ENCODE measurements around the gene DSC3.
A peak's percentile ranks its signal among the peaks of the same experiment; 100 is the strongest.
"Not testable (repeated sequence)": the region's sequence is repeated elsewhere in the genome, so short reads cannot be mapped to it uniquely, and the experiment has no call there.

The DSC3 gene

GRCh38 chr18:31041271-31042083, 1.1 kb downstream of the DSC3 start:
- no peak for DNase-seq

- DNase-seq = no peak
Measured at GRCh38 chr18:31040686-31041270, 1.8 kb downstream of the DSC3 start.

- no peak for DNase-seq
Measured at GRCh38 chr18:31039426-31039825, 3.1 kb downstream of the DSC3 start.

GRCh38 chr18:31037686-31038085, 4.9 kb downstream of the DSC3 start:
- not testable (repeated sequence) for DNase-seq

DNA sequence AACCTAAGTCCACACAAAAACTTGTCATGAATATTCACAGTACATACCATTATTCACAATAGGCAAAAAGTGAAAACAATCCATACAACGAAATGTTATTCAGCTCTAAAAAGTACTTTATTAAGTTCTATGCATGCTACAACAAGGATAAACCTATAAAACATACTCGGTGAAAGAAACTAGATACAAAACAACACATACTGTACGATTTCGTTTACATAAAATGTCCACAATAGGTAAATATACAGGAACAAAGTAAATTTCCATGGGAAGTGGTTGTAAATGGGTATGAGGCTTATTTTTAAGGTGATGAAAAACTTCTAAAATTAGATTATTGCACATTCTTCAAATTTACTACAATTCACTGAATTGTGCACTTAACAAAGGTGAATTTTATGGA, 8.0 kb downstream of the DSC3 start:
- no peak for DNase-seq

DNA sequence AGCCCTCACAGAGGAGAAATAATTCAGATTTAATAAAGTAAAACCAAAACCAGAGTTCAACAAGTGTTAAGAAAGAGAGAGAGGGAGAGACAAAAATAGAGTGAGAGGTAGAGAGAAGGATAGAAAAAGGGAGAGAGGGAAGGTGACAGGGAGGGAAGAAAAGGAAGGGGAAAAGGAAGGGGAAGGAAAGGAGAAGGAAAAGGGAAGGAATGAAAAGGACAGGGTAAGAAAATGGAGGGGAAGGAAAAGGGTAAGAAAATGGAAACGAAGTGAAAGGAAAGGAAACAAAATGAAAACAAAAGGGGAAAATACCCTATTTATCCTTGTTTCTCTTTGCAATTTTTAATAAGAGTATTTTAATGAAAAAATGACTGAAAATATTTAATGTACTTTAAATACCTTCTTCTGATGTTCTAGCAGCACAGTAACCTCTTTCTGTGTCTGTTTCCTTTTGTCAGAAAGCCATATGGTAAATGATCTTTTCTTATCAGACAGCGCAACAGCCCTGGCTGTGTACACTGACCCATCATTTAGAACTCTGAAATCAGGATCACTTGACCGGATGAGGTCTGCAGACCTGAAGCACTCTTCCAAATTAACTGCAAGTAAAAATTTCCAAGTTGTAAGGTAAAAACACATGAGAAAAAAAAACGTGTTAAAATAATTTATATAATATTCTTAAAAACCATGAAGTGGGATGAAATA, 11.8 kb downstream of the DSC3 start:
- DNase-seq = no peak

DNA sequence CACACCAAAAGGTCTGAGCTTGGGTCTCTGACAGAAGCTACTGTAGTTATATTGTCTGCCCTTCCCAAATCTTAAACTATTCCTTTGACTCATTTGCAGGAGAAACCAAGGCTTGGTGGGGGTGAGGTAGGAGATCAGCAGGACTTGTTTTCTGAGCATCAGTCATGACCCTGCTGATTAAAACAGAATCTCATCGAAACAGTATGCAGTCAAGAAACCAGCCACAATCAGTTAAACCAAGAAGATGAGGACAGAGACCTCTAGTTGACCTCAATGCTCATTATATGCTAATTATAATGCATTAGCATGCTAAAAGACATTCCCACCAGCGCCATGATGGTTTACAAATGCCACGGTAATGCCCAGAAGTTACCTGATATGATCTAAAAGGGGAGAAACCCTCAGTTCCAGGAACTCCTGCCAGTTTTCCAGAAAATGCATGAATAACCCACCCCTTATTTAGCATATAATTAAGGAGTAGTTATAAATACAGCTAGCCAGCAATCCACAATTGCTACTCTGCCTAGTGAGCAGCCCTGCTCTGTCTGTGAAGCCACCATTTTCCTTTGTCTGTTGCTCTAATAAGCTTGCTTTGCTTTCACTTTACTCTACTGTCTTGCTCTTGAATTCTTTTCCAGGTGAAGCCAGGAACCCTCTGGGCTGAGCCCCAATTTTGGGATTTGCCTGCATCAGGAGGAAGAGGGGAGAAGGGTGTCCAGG, 26.7 kb downstream of the DSC3 start:
- DNase-seq = no peak

DNA sequence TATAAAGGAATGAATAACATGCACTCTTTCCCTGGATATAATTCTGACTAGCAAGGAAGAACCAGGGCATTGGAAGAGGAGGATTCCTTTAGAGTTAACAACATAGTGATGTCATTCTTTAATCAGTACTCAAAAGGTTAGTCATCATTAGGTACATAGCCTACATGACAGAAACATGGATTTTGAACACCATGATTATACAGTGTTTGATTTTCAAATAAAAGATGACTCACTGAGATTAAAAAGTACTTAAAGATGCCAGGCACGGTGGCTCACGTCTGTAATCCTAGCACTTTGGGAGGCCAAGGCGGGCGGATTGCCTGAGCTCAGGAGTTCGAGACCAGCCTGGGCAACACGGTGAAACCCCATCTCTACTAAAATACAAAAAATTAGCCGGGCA, 31.1 kb downstream of the DSC3 start:
- peak; percentile 10 for DNase-seq

- DNase-seq = no peak
Measured at GRCh38 chr18:31010601-31011000, 31.9 kb downstream of the DSC3 start.

- no peak for DNase-seq
Measured at GRCh38 chr18:30999887-31000628, 42.5 kb downstream of the DSC3 start.

GRCh38 chr18:30999186-30999585, 43.4 kb downstream of the DSC3 start:
- DNase-seq = no peak

DNA sequence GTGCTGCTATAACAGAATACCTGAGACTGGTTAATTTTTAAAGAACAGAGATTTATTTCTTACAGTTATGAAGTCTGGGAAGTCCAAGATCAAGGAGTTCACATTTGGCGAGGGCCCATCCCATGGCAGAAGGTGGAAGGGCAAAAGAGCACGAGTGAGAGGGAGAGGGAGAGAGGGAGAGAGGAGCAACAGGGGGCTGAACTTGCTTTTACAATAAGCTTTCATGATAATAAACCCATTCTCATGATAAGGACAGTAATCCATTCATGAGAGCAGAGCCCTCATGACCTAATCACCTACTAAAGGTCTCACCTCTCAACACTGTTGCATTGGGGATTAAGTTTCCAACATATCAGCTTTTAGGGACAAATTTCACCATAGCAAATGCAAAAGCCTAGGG, 45.3 kb downstream of the DSC3 start:
- no peak for DNase-seq

- DNase-seq = no peak
Measured at GRCh38 chr18:30992231-30992630, 50.3 kb downstream of the DSC3 start.

DNA sequence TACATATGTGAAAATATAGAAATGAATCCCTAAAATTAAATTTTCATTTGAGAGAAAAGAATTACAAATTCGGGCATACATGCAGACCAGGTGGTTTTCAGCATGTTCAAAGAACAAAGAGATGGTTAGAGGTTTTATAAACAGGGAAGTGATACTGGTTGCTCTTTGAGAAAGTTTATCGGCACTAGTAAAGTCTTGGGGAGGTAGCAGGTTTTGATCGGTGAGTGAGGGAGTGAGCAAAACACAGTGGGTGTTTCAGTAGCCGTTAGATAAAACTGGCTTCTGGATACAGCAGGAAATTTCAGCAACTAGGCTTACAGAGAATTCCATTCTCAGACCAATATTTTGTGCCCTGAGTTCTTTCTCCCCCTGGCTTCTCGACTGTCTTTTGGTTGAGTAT, 51.1 kb downstream of the DSC3 start:
- no peak for DNase-seq

GRCh38 chr18:30989141-30989540, 53.4 kb downstream of the DSC3 start:
- DNase-seq = no peak

DNA sequence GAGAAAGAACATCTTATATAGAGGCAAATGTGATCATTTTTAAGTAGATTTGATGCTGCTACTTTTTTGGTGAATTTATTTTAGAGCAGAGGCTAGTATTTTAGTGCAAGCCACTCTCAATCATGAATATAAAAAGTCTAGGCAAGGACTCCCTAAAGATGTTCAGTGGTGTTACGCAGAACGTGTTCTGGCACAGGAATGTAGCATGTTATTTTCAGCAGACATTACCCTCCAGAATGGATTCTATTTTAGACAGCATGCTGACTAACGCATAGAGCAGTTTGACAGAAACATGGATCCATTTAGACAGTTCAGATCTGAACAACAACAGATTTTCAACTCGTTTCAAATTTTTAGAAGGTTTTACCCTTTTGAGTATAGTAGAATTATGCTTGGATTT, 54.1 kb downstream of the DSC3 start:
- no peak for DNase-seq

- DNase-seq = no peak
Measured at GRCh38 chr18:30987467-30988241, 54.9 kb downstream of the DSC3 start.

GRCh38 chr18:30985753-30986152, 56.8 kb downstream of the DSC3 start:
- DNase-seq = no peak

DNA sequence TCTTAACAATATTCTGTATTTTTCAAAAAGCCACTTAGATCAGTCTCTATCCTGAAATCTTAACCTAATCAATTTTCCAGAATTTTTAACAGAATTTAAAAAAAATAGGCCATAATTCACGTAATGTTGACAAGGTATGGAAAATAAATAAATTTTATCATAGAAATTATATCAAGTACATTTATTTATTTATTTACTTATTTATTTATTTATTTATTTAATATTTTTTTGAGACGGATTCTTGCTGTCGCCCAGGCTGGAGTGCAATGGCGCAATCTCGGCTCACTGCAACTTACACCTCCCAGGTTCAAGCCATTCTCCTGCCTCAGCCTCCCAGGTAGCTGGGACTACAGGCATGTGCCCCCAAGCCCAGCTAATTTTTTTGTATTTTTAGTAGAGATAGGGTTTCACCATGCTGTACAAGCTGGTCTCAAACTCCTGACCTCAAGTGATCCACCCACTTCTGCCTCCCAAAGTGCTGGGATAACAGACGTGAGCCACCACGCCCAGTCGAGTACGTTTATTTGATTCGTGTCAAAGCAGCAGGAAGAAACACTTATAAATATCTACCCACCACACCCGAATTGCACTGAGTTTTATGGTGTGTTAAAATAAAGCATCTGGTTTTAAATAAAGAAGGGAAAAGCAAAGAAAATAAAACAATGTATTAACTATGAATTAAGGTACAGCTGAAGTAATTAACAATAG, 60.1 kb downstream of the DSC3 start:
- no peak for DNase-seq

DNA sequence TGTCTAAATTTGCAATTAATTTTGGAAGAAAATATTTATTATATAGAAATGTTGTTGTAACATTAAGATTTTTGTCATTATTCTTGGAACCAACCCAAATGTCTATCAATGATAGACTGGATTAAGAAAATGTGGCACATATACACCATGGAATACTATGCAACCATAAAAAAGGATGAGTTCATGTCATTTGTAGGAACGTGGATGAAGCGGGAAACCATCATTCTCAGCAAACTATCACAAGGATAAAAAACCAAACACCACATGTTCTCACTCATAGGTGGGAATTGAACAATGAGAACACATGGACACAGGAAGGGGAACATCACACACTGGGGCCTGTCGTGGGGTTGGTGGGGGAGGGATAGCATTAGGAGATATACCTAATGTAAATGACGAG, 64.5 kb downstream of the DSC3 start:
- not testable (repeated sequence) for DNase-seq

All from fibroblast of skin of scalp (primary cell).